ENCODE data around the gene GDAP1L1. TPM values are rescaled to one million over a fixed set of nuclear protein-coding genes. Genes with fewer than 3 reads are reported as not detected.
"Not testable (repeated sequence)": the region's sequence is repeated elsewhere in the genome, so short reads cannot be mapped to it uniquely, and the experiment has no call there.

The GDAP1L1 gene
- total RNA-seq, 1 experiment from 2014 or later: not detected

DNA sequence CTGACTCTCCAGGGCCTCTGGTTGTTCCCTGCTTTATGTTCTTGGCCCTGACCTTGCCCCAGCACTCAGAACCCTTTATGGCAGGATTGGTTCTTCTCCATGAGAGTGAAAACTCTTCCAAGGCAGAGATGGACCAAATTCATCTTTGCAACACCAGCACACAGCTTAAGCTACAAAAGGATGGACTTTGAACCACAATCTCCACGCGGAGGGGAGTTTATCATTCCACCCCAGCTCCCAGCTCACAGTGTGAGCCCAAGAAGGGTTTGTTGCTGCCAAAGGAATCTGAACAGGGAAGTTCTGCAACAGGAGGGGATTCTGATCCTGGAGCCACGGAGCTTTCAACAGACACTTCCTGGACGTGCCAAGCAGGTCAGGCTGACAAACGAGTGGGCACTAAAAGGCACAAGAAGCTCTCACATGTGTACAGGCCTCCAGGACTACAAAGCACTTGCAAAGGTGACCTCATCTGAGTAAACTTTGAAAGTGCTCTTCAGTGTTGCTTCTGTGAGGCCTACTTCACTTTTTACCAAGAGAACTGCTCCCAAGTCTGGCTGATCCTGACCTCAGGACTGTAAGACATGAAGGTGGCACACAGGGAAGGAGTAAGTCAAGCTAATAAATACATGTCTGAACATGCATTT lies 55.0 kb downstream of the GDAP1L1 start:
- DNase-seq (ENCODE audit: low read depth): no peak

DNA sequence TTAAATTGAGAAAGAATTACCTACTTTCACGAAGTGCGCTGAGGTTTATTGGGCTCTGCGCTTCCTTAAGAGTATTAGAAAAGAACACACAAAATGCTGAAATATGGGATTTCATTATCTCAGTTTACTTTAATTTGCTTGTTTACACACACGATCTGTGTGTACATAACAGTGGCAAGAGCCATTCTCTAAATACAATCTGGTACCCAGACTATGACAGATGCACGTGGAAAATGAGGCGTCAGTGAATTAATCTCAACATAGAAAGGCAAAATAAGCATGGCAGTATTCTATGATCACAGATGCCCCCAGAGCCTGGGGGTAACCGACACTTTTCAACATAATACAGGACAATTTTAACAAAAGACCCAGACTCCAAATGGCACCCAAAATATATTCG lies 55.6 kb downstream of the GDAP1L1 start:
- no peak for DNase-seq (ENCODE audit: low read depth)

DNA sequence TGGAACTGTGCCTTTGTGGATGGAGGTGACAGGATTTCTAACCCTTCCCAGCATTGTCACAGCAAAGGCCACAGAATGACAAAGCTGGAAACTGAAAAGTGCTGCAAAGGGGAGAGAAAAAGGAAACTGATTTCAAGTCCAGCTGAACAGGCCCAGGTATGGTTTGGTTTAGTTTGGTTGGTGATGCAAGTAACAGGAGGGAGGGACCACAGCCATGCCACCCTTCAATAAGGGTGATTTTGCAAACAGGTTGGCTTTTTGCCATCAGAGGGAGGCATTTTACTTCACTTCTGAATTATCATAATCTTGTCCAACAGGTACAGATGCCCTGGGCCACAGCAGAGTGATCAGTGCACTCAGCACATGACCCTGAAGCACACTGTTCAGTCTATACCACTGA lies 57.3 kb downstream of the GDAP1L1 start:
- DNase-seq (ENCODE audit: low read depth): no peak

DNA sequence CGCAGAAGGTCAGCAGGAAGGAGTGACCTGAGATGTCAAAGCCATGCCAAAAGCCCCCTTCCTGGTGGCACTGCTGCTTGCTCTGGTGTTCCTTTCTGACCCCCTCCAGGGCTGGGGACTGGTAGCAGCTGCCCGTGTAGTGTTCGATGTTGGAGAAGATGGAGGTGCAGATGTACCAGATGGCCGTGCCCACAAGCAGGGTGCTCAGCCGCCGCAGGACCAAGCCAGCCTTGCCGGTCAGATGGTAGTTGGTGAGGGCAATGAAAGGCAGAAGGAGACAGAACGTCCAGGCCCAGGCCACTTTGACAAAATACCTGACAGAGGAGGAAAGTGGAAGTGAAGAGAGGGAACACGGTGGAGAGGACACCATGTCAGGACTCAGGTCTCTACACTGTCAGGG lies 59.8 kb downstream of the GDAP1L1 start:
- no peak for DNase-seq (ENCODE audit: low read depth)

DNA sequence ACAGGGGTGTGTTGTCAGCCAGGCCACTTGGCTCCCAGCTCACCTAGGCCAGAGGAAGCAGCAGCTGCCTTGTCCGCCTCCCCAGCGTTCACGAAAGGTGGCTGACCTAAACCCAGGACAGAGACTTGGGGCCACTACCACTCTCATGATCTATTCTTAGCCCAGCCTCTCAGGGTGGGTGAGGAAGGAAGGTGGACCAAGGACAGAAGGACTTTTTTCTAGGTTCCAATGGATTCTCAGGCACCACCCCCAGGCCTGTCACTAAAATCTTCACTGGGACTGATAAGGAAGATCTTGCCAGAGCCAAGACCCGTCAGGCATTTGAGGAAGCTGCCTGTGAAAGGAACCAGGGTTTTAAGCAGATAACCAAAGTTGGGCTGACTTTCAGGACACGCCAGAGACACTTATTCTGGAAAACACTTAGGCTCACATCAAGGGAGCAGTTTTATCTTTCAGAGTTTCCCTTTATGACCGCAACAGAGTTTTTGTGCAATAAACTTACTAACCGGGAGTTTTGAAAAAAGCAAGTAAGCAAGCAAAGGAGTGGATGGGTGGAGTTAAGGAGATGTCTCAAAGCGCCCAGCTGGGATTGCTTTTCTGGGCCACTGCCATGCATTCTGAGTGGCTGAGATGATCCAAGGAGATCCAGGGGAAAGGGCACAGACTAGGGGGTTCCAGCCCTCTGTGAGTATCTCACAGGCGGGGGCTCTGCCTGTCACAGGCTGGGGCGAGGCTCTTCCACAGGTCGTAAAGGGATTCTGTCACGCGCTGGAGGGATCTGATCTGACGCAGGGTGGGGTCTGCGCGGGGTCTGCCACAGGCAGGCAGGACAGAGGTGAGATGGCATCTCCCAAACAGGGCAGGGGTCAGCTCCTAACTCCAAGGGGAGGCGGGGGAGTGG lies 62.9 kb downstream of the GDAP1L1 start:
- DNase-seq (ENCODE audit: low read depth): peak; percentile 53

DNA sequence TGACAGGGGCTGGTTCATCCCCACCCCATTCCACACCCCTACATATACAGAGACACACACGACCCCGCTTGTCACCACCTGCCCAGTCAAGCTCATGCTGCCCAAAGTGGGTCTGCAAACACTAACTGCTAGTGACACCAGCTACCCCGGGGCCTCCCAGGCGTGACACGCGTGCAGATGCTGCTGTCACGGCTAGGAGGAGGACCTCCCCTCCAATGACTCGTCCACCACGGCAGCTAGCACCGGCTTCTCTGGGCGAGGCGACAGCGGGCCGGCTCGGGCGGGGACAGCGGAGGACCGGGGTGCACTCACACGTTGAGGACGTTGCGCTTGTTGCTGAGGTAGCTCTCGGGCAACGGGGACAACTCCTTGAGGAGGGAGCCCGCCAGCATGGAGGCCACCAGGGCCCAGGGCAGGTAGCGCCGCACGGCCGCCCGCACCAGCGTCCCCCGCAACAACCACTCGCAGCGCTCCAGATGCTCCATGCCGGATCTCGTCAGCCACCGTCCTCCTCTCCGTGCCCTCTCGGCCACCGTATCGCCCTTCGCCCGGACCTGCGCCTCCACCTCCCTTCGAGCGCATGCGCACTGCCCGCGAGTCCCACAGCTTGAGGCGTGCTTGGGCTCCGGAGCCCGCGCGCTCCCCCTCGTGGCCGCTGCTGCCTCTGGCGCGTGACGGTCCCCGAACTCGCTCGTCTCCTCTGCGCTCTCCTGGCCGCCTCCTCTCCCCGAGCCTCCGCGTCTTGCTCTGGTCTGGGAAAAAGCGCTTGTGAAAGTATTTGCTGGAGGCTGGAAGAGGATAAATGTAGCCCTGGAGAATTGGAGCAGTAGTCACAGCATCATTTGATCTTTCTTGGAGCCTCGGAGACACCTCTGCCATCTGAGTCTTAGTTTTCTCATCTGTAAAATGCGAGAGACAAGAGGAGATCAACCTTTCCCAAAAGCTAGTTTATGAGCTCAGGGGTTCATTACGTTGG lies 63.8 kb downstream of the GDAP1L1 start, which contains the start of gene FITM2:
Gene FITM2 (minus strand): TSS at position 539 of the 976 bp plus-strand sequence. CDS start 54 bp downstream, at position 485.
- peak; percentile 97 for DNase-seq (ENCODE audit: low read depth)

DNA sequence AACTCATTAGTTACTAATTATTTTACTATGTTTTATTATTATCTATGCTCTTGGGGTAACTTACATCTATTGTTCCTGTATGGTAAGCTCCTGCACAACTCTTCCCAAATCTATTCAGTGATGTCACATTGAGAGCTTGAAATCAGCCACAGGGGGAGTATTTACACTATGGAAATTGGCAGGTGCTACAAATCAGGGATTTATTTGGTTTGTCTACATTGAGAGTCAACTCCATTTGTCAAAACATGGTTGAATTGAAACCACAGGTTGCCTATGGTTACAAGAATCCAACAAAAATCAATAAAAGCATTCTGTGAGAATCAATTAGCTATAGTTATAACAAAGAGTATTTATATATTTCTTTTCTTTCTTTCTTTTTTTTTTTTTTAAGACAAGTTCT lies 67.8 kb downstream of the GDAP1L1 start:
- no peak for DNase-seq (ENCODE audit: low read depth)

DNA sequence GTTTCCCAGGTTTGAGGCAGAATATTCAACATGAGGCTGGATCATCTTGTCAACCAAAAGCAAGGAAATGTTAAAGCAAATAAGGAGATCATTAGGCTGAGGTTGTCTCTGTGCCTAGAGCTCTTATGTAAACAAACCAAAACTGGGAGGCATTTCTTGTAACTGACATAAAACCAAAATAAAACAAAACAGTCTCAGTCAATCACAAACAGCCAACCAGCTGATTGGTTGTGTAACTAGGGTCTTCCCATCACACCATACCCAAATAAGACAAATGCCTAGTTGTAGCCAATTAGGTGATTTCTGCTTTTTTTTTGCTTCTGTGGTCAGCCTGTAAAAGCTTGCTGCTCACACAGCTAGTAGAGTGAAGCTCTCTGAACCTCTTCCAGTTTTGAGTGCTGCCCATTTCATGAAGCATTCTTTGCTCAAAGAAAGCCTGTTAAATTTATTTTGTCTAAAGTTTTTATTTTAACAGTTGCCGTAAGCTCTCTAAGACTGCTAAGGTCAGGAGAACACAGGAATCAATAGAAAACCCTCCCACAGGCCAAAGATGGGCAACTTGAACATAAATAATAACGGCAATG lies 72.8 kb downstream of the GDAP1L1 start:
- DNase-seq (ENCODE audit: low read depth): peak; percentile 43

DNA sequence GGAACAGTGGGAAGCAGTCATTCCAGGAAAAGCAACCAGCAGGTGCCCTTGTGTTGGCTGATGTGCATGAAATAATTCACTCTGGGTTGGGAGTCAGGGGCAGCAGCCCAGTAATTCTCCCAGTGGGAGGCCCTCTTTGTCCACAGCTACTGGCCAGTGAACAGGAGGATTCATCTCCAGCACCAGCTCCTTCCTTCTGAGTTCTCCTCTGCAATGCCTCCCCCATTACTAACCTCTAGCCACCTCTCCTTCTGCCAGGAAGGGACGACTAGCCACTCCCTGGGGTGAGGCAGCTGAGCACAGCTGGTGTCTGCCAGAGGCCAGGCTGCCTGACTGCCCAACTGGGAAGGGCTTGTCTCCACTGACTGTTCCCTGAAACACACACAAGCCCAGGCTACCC lies 77.2 kb downstream of the GDAP1L1 start:
- DNase-seq (ENCODE audit: low read depth): peak; percentile 25

DNA sequence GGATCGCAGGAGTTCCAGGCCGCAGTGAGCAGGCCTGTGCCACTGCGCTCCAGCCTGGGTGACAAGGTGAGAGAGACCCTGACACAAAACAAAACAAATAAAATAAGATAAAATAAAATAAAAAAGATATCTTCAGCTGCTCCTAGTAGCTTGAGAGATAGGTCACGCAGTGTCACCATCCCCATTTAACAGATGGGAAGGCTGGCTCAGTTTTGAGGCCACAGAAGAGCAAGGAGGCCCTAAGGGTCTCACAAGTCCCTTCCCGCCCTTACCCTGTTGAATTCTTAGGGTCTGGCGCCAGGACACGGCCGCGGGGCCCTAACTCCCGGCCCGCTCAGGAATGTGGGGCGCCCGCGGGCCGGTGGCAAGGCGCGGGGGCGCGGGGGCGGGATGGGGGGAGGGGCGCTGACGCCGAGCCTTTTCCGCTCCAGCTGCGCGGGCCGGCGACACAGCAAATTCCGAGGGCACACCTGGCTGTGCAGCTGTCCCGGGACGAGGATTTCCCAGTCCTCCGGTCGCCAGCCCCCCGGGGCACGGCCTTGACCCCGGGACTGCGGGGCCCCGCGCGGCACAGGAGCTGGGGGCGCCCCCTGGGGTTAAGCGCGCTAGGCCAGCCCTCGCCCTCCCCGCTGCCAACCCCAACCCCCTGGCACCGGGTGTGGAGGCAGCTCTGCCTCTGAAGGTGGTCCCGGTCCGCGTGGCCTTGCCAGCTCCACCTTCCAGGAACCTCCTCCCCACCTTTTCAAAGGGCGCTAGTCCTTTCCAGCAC lies 79.5 kb downstream of the GDAP1L1 start:
- no peak for DNase-seq (ENCODE audit: low read depth)

DNA sequence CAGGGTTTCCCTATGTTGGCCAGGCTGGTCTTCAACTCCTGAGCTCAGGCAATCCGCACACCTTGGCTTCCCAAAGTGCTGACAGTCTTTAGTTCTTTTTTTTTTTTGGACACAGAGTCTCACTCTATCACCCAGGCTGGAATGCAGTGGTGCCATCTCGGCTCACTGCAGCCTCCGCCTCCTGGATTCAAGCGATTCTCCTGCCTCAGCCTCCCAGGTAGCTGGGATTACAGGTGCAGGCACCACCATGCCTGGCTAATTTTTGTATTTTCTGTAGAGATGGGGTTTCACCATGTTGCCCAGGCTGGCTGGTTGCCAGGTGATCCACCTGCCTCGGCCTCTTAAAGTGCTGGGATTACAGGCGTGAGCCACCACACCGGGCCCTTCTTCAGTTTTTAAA lies 80.6 kb downstream of the GDAP1L1 start:
- DNase-seq (ENCODE audit: low read depth): not testable (repeated sequence)

DNA sequence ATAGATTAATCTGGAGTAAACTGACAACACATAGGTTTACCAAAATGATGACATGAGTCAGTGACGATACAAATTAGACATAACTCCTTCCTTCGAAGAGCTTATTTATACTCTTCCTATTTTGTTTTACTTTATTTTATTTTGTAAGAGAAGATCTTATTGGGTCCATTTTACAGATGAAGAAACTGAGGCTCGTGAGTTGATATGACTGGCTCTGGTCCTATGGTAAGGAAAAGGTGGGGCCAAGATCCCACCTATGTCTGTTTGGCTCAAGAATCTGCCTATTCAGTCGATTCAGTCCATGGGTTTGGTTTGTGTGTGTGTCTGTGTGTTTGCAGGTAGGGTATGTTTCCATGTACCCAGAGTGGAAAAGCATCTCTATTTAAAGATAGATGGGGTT lies 81.3 kb downstream of the GDAP1L1 start:
- DNase-seq (ENCODE audit: low read depth): no peak

Other genes with a start within 250 kb of the GDAP1L1 start
- 16.4 and 39.3 TPM in 2 replicates for gene JPH2, start 60.1 kb upstream of the GDAP1L1 start, total RNA-seq (2014; rRNA removed; shearing (Covaris generic))
- 77.3 and 83.3 TPM in 2 replicates for gene OSER1, start 36.5 kb upstream of the GDAP1L1 start, total RNA-seq (2014; rRNA removed; shearing (Covaris generic))
- 4.6 and 7.4 TPM in 2 replicates for gene FITM2, start 63.9 kb downstream of the GDAP1L1 start, total RNA-seq (2014; rRNA removed; shearing (Covaris generic))
- gene R3HDML, start 89.7 kb downstream of the GDAP1L1 start, total RNA-seq (2014; rRNA removed; shearing (Covaris generic)): not detected in 2 replicates
- not detected in 2 replicates for gene HNF4A, start 108.4 kb downstream of the GDAP1L1 start, total RNA-seq (2014; rRNA removed; shearing (Covaris generic))
- gene TTPAL, start 228.6 kb downstream of the GDAP1L1 start, total RNA-seq (2014; rRNA removed; shearing (Covaris generic)): 13.7 and 23.4 TPM in 2 replicates

Measured in M059J (cell line).